Measurements from ENCODE around the gene CNTN2. TPM values are rescaled to one million over a fixed set of nuclear protein-coding genes. Genes with fewer than 3 reads are reported as not detected.

CNTN2 gene
- total RNA-seq, 1 donor from 2014 or later = 7.4 TPM

GRCh38 chr1:205030896-205031295, 12.1 kb upstream of the CNTN2 start:
- Histone ChIP-seq H3K4me3 (no peak overlapping the region), H3K27ac (no peak overlapping the region), H3K27me3 (no peaks in the 10 kb centered on the region), H3K4me1 (no peaks in the 10 kb centered on the region), H3K36me3 (no peaks in the 10 kb centered on the region), H3K9me3 (no peaks in the 10 kb centered on the region)
- intact Hi-C loops (cut with DNase I) = no loop called here
- TF ChIP-seq POLR2A (IDR thresholded peaks at IDR 0.05) = no peak
- no peak for TF ChIP-seq POLR2AphosphoS5 (IDR thresholded peaks at IDR 0.05; ENCODE audit: insufficient read depth in 1 of 2, low read depth in 1 of 2)
- TF ChIP-seq, protein P1, sequence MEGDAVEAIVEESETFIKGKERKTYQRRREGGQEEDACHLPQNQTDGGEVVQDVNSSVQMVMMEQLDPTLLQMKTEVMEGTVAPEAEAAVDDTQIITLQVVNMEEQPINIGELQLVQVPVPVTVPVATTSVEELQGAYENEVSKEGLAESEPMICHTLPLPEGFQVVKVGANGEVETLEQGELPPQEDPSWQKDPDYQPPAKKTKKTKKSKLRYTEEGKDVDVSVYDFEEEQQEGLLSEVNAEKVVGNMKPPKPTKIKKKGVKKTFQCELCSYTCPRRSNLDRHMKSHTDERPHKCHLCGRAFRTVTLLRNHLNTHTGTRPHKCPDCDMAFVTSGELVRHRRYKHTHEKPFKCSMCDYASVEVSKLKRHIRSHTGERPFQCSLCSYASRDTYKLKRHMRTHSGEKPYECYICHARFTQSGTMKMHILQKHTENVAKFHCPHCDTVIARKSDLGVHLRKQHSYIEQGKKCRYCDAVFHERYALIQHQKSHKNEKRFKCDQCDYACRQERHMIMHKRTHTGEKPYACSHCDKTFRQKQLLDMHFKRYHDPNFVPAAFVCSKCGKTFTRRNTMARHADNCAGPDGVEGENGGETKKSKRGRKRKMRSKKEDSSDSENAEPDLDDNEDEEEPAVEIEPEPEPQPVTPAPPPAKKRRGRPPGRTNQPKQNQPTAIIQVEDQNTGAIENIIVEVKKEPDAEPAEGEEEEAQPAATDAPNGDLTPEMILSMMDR (IDR thresholded peaks at IDR 0.05) = no peak
- no peak for DNase-seq (ENCODE audit: extremely low spot score in 2 of 2)

DNA sequence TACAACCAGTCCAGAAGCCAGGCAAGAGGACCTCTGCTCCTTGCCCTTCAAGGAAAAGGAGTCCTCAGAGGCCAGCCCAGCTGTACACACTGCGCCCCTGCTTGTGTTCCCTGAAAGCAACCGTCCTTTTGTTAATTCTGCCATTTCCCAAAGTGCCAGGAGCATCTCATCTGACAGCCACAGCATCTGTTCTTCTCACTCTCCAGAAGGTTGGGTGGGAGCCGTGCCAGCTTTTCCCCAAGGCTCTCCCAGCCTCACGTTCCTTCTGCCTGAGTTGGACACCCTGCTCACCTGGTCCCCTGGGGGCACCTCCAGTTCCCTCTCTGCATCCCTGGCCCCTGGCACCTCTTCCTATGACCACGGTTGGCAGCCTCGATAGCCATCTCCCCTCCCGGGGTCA, 10.5 kb upstream of the CNTN2 start:
- H3K36me3 ChIP-seq = no peaks in the 10 kb centered on the region
- intact Hi-C loops (cut with DNase I) = no loop called here
- H3K9me3 ChIP-seq = no peaks in the 10 kb centered on the region
- TF ChIP-seq, protein P1 (IDR thresholded peaks at IDR 0.05) = no peak
- TF ChIP-seq POLR2AphosphoS5 (IDR thresholded peaks at IDR 0.05; ENCODE audit: insufficient read depth in 1 of 2, low read depth in 1 of 2) = no peak
- no peak for TF ChIP-seq POLR2A (IDR thresholded peaks at IDR 0.05)
- H3K27ac ChIP-seq = no peak overlapping the region
- no peak overlapping the region for H3K4me3 ChIP-seq
- H3K4me1 ChIP-seq = no peaks in the 10 kb centered on the region
- no peak for DNase-seq (ENCODE audit: extremely low spot score in 2 of 2)
- H3K27me3 ChIP-seq = no peaks in the 10 kb centered on the region

GRCh38 chr1:205037539-205037938, 5.5 kb upstream of the CNTN2 start:
- intact Hi-C loops (cut with DNase I) = no loop called here
- H3K27ac ChIP-seq = no peak overlapping the region
- H3K4me1 ChIP-seq = no peaks in the 10 kb centered on the region
- TF ChIP-seq POLR2A (IDR thresholded peaks at IDR 0.05) (no peak), POLR2AphosphoS5 (IDR thresholded peaks at IDR 0.05; ENCODE audit: insufficient read depth in 1 of 2, low read depth in 1 of 2) (no peak)
- TF ChIP-seq, protein P1 (IDR thresholded peaks at IDR 0.05) = no peak
- H3K27me3 ChIP-seq = no peaks in the 10 kb centered on the region
- H3K9me3 ChIP-seq = no peaks in the 10 kb centered on the region
- H3K4me3 ChIP-seq = no peak overlapping the region
- H3K36me3 ChIP-seq = no peaks in the 10 kb centered on the region
- no peak for DNase-seq (ENCODE audit: extremely low spot score in 2 of 2)

GRCh38 chr1:205038132-205038786, 4.8 kb upstream of the CNTN2 start:
- H3K27ac ChIP-seq = no peak overlapping the region
- no peak for DNase-seq (ENCODE audit: extremely low spot score in 2 of 2)
- H3K9me3 ChIP-seq = no peaks in the 10 kb centered on the region
- intact Hi-C loops (cut with DNase I) = no loop called here
- H3K4me3 ChIP-seq = no peak overlapping the region
- H3K4me1 ChIP-seq = no peaks in the 10 kb centered on the region
- H3K36me3 ChIP-seq = no peaks in the 10 kb centered on the region
- TF ChIP-seq, protein P1 (IDR thresholded peaks at IDR 0.05) = no peak
- TF ChIP-seq POLR2A (IDR thresholded peaks at IDR 0.05) (no peak), POLR2AphosphoS5 (IDR thresholded peaks at IDR 0.05; ENCODE audit: insufficient read depth in 1 of 2, low read depth in 1 of 2) (no peak)
- H3K27me3 ChIP-seq = no peaks in the 10 kb centered on the region

DNA sequence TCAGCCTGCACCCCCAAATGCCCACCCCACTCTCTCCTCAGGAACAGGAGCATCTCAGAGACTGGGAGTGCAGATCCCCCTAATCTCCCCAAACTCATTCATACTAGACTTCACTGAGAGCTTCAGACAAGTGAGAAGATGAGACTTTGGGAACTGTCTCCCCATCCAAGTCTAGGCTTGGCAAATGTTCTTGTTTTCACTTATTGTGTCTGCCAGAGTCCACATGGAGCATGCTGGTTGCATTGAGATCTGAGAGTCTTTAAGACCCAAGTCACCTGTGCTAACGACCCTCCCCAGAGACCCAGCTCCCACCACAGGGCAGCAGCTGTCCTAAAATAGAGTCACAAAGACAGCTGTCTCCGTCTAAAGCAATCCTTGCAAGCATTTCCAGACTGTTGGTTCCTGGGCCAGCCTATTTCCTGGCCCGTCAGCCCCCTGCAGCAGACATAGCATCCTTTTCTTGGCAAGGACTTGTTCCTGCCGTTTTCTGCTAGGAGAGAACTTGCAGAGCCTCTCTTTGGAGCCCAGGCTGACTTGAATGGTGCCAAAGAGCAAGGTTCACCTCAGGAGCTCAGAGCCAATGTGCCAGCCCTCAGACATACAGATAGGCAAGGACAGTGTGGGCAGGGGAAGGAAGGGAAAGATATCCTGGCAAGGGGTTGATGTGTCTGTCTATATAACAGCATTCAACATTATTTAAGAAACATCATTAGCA, 1.9 kb upstream of the CNTN2 start:
- no peak for TF ChIP-seq POLR2AphosphoS5 (IDR thresholded peaks at IDR 0.05; ENCODE audit: insufficient read depth in 1 of 2, low read depth in 1 of 2)
- no peaks in the 10 kb centered on the region for H3K27me3 ChIP-seq
- no peak for DNase-seq (ENCODE audit: extremely low spot score in 2 of 2)

More for the DNA sequence above, 1.9 kb upstream of the CNTN2 start:
- Histone ChIP-seq H3K9me3 (no peaks in the 10 kb centered on the region), H3K27ac (no peak overlapping the region), H3K4me3 (no peak overlapping the region), H3K36me3 (no peaks in the 10 kb centered on the region), H3K4me1 (no peaks in the 10 kb centered on the region)
- intact Hi-C loops (cut with DNase I) = no loop called here
